ENCODE measurements around the gene NOC2L. TPM values are rescaled to one million over a fixed set of nuclear protein-coding genes. Genes with fewer than 3 reads are reported as not detected.

NOC2L gene
- total RNA-seq, 1 donor from 2014 or later = 39.6 TPM

- Mint-ChIP-seq H3K9me3 (peaks cover 4% of the 10 kb centered on the region), H3K36me3 (no peaks in the 10 kb centered on the region), H3K4me1 (no peaks in the 10 kb centered on the region), H3K27me3 (ENCODE audit: insufficient read depth, low read depth) (peaks cover 19% of the 10 kb centered on the region), H3K4me3 (no peak overlapping the region), H3K27ac (no peak overlapping the region)
- Histone ChIP-seq H3K4me3 (no peak overlapping the region), H3K36me3 (no peaks in the 10 kb centered on the region), H3K4me1 (no peaks in the 10 kb centered on the region), H4K20me1 (ENCODE audit: low read depth) (no peaks in the 10 kb centered on the region), H3K9me3 (ENCODE audit: low read depth) (no peaks in the 10 kb centered on the region), H3K27me3 (peaks cover 93% of the 10 kb centered on the region), H3K27ac (no peak overlapping the region), H3F3A (ENCODE audit: low read depth) (no peaks in the 10 kb centered on the region), H2AFZ (replicated peaks) (no peak overlapping the region), H3K9ac (no peak overlapping the region), H3K79me2 (ENCODE audit: low read depth) (no peaks in the 10 kb centered on the region), H3K4me2 (no peak overlapping the region)
- TF ChIP-seq, protein P1, sequence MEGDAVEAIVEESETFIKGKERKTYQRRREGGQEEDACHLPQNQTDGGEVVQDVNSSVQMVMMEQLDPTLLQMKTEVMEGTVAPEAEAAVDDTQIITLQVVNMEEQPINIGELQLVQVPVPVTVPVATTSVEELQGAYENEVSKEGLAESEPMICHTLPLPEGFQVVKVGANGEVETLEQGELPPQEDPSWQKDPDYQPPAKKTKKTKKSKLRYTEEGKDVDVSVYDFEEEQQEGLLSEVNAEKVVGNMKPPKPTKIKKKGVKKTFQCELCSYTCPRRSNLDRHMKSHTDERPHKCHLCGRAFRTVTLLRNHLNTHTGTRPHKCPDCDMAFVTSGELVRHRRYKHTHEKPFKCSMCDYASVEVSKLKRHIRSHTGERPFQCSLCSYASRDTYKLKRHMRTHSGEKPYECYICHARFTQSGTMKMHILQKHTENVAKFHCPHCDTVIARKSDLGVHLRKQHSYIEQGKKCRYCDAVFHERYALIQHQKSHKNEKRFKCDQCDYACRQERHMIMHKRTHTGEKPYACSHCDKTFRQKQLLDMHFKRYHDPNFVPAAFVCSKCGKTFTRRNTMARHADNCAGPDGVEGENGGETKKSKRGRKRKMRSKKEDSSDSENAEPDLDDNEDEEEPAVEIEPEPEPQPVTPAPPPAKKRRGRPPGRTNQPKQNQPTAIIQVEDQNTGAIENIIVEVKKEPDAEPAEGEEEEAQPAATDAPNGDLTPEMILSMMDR (IDR thresholded peaks at IDR 0.05) = no peak
- TF ChIP-seq EZH2 (IDR thresholded peaks at IDR 0.05) (no peak), EZH2phosphoT487 (IDR thresholded peaks at IDR 0.05) (no peak)
- no peak for DNase-seq (ENCODE audit: low spot score)
Measured at GRCh38 chr1:897226-897625, 61.8 kb downstream of the NOC2L start.

Small RNA genes lying within 50 kb of the gene (small RNA-seq; reads per million reads assigned to genes)
- gene AL645608.3 (not detected), gene AL645608.4 (not detected)

Other genes starting within 250 kb of the NOC2L start
- gene SAMD11, start 35.3 kb downstream of the NOC2L start, total RNA-seq (ENCODE audit: low replicate concordance) = 0.15 TPM in 1 of 2 replicates, not detected in the other
- gene KLHL17, start 1.3 kb upstream of the NOC2L start, total RNA-seq (ENCODE audit: low replicate concordance) = 10.7 and 33.8 TPM in 2 replicates
- 0.09 TPM in 1 of 2 replicates, not detected in the other for gene PLEKHN1, start 7.2 kb upstream of the NOC2L start, total RNA-seq (ENCODE audit: low replicate concordance)
- gene PERM1, start 22.8 kb upstream of the NOC2L start, total RNA-seq (ENCODE audit: low replicate concordance) = not detected in 2 replicates
- gene HES4, start 40.8 kb upstream of the NOC2L start, total RNA-seq (ENCODE audit: low replicate concordance) = 7.6 and 35.7 TPM in 2 replicates
- 22.4 and 33.6 TPM in 2 replicates for gene ISG15, start 54.2 kb upstream of the NOC2L start, total RNA-seq (ENCODE audit: low replicate concordance)
- gene AGRN, start 60.9 kb upstream of the NOC2L start, total RNA-seq (ENCODE audit: low replicate concordance) = 34.1 and 142 TPM in 2 replicates
- gene RNF223, start 115.0 kb upstream of the NOC2L start, total RNA-seq (ENCODE audit: low replicate concordance) = not detected in 2 replicates
- 8.0 and 24.0 TPM in 2 replicates for gene C1orf159, start 156.8 kb upstream of the NOC2L start, total RNA-seq (ENCODE audit: low replicate concordance)
- 0.22 TPM in 1 of 2 replicates, not detected in the other for gene TTLL10, start 214.6 kb upstream of the NOC2L start, total RNA-seq (ENCODE audit: low replicate concordance)
- gene TNFRSF18, start 247.3 kb upstream of the NOC2L start, total RNA-seq (ENCODE audit: low replicate concordance) = not detected in 2 replicates

All from neural progenitor cell (in vitro differentiated cells).